ENCODE measurements around the gene SCN4B.

The SCN4B gene

DNA sequence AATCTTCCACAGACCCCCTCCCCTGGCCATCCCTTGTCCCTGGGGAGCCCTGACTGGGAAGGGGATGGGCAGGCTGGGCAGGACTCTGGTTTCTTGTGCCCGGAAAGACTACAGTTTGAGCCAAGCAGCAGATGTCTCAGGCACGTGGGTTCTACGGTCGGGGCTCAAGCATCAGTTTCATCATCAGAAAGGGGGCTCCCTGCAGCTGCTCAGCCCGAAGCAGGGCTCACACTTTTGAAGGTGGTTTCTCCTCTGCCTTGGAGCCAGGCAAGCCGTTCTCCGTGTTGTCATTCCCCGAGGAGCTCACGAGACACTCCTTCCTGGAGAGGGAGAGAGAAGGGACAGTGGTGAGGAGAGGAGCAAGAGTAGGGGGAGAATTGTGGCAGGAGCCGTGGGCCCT is 15.8 kb downstream of the SCN4B start:
- no peak overlapping the region for H2AFZ ChIP-seq (ENCODE audit: low read length)

DNA sequence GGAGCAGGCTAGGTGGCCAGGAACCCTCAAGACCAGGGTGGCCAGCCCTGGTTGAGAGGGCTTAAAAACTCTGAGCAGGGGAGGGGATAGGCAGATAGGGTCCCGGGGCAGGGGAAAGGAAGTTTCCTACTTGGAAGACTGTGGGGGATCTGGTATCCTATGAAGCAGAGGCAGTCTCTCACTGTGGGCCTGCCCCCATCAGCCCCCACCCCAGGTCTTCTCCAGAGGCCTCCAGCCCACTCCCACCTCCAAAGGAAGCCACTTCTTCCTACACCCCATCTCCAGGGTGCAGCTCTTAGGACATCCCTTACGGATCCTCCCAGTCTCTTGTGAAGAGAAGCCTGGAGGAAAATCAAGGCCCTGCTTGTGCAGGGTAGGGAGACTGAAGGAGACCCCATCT is 16.3 kb downstream of the SCN4B start:
- Histone ChIP-seq H4K20me1 (ENCODE audit: insufficient read depth, low read length, poor library complexity, severe bottlenecking) (no peaks in the 10 kb centered on the region), H3K4me2 (ENCODE audit: low read depth, low read length, poor library complexity, severe bottlenecking) (no peak overlapping the region), H2AFZ (ENCODE audit: low read length) (no peak overlapping the region), H3K9me3 (ENCODE audit: insufficient read depth, low read depth, low read length) (no peaks in the 10 kb centered on the region), H3K27me3 (ENCODE audit: insufficient read depth, low read length, poor library complexity, severe bottlenecking) (no peaks in the 10 kb centered on the region), H3K4me1 (ENCODE audit: insufficient read depth, low read length, poor library complexity, severe bottlenecking) (no peaks in the 10 kb centered on the region), H3F3A (ENCODE audit: low read depth) (no peaks in the 10 kb centered on the region), H3K36me3 (ENCODE audit: insufficient read depth, low read length) (no peaks in the 10 kb centered on the region), H3K9ac (ENCODE audit: low read depth, low read length, poor library complexity, severe bottlenecking) (no peak overlapping the region), H3K79me2 (ENCODE audit: insufficient read depth, low read length) (no peaks in the 10 kb centered on the region), H3K4me3 (ENCODE audit: low read length, poor library complexity, severe bottlenecking) (no peak overlapping the region), H3K9me2 (replicated peaks; ENCODE audit: low read depth, low read length) (no peaks in the 10 kb centered on the region)
- no peak for TF ChIP-seq EZH2phosphoT487 (IDR thresholded peaks at IDR 0.05; ENCODE audit: borderline replicate concordance)
- TF ChIP-seq, protein P1, sequence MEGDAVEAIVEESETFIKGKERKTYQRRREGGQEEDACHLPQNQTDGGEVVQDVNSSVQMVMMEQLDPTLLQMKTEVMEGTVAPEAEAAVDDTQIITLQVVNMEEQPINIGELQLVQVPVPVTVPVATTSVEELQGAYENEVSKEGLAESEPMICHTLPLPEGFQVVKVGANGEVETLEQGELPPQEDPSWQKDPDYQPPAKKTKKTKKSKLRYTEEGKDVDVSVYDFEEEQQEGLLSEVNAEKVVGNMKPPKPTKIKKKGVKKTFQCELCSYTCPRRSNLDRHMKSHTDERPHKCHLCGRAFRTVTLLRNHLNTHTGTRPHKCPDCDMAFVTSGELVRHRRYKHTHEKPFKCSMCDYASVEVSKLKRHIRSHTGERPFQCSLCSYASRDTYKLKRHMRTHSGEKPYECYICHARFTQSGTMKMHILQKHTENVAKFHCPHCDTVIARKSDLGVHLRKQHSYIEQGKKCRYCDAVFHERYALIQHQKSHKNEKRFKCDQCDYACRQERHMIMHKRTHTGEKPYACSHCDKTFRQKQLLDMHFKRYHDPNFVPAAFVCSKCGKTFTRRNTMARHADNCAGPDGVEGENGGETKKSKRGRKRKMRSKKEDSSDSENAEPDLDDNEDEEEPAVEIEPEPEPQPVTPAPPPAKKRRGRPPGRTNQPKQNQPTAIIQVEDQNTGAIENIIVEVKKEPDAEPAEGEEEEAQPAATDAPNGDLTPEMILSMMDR (conservative IDR thresholded peaks at IDR 0.05; ENCODE audit: low read length): no peak

More for the DNA sequence above, 15.8 kb downstream of the SCN4B start:
- H3F3A ChIP-seq (ENCODE audit: low read depth): no peaks in the 10 kb centered on the region
- no peak for TF ChIP-seq EZH2phosphoT487 (IDR thresholded peaks at IDR 0.05; ENCODE audit: borderline replicate concordance)
- TF ChIP-seq, protein P1 (conservative IDR thresholded peaks at IDR 0.05; ENCODE audit: low read length): no peak
- H3K9me3 ChIP-seq (ENCODE audit: insufficient read depth, low read depth, low read length): no peaks in the 10 kb centered on the region
- H3K9ac ChIP-seq (ENCODE audit: low read depth, low read length, poor library complexity, severe bottlenecking): no peak overlapping the region
- H3K4me3 ChIP-seq (ENCODE audit: low read length, poor library complexity, severe bottlenecking): no peak overlapping the region
- no peak overlapping the region for H3K4me2 ChIP-seq (ENCODE audit: low read depth, low read length, poor library complexity, severe bottlenecking)
- H3K27me3 ChIP-seq (ENCODE audit: insufficient read depth, low read length, poor library complexity, severe bottlenecking): no peaks in the 10 kb centered on the region
- H4K20me1 ChIP-seq (ENCODE audit: insufficient read depth, low read length, poor library complexity, severe bottlenecking): no peaks in the 10 kb centered on the region
- H3K4me1 ChIP-seq (ENCODE audit: insufficient read depth, low read length, poor library complexity, severe bottlenecking): no peaks in the 10 kb centered on the region
- no peaks in the 10 kb centered on the region for H3K36me3 ChIP-seq (ENCODE audit: insufficient read depth, low read length)
- no peaks in the 10 kb centered on the region for H3K9me2 ChIP-seq (replicated peaks; ENCODE audit: low read depth, low read length)
- no peaks in the 10 kb centered on the region for H3K79me2 ChIP-seq (ENCODE audit: insufficient read depth, low read length)

DNA sequence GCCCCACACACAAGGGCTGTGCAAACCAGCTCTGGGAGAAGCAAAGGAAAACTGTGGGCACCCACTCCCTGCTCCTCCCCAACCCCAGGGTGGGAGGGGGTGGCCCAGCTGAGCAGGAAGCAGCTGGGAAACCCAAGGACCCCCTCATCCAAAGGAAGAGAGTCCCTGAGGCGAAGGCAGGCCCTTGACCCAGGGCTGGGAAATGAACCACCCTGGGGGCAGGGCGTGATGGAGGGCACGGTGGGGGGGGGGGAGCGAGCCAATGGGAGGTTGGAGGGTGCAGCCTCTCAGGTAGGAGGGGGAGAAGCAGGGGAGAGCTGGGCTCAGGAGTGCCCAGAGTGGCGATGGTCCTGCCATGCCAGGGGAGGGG is 16.8 kb downstream of the SCN4B start:
- no peaks in the 10 kb centered on the region for H3F3A ChIP-seq (ENCODE audit: low read depth)
- H3K36me3 ChIP-seq (ENCODE audit: insufficient read depth, low read length): no peaks in the 10 kb centered on the region
- H3K27me3 ChIP-seq (ENCODE audit: insufficient read depth, low read length, poor library complexity, severe bottlenecking): no peaks in the 10 kb centered on the region
- no peak overlapping the region for H3K4me2 ChIP-seq (ENCODE audit: low read depth, low read length, poor library complexity, severe bottlenecking)
- H3K4me3 ChIP-seq (ENCODE audit: low read length, poor library complexity, severe bottlenecking): no peak overlapping the region
- no peak overlapping the region for H3K9ac ChIP-seq (ENCODE audit: low read depth, low read length, poor library complexity, severe bottlenecking)
- no peak overlapping the region for H2AFZ ChIP-seq (ENCODE audit: low read length)
- H3K79me2 ChIP-seq (ENCODE audit: insufficient read depth, low read length): no peaks in the 10 kb centered on the region
- H4K20me1 ChIP-seq (ENCODE audit: insufficient read depth, low read length, poor library complexity, severe bottlenecking): no peaks in the 10 kb centered on the region
- H3K9me2 ChIP-seq (replicated peaks; ENCODE audit: low read depth, low read length): no peaks in the 10 kb centered on the region
- TF ChIP-seq, protein P1 (conservative IDR thresholded peaks at IDR 0.05; ENCODE audit: low read length): no peak
- TF ChIP-seq EZH2phosphoT487 (IDR thresholded peaks at IDR 0.05; ENCODE audit: borderline replicate concordance): no peak
- H3K4me1 ChIP-seq (ENCODE audit: insufficient read depth, low read length, poor library complexity, severe bottlenecking): no peaks in the 10 kb centered on the region
- no peaks in the 10 kb centered on the region for H3K9me3 ChIP-seq (ENCODE audit: insufficient read depth, low read depth, low read length)

All from Loucy (cell line).